Activated B cell treated with CpG ODN at 0.5 μM for 24 hours (primary cell): Measurements from ENCODE around the gene OCSTAMP. TPM values are rescaled to one million over a fixed set of nuclear protein-coding genes. Genes with fewer than 3 reads are reported as not detected.

Experiments
- ATAC-seq: fragments of 200-7000 bp; cut with Tn5 transposase; one replicate; pipeline ENCODE4 v1.10.0; 2021; ENCODE audit warnings: low read depth, mild to moderate bottlenecking, moderate library complexity
- CTCF ChIA-PET: fragments of 350-600 bp; sonication (Branson Sonifier 250); formaldehyde crosslinking; loops from one replicate; lab custom pipeline; 2021; ENCODE audit warnings: antibody characterized with exemption; lab: Charles Lee
- POLR2A ChIA-PET: fragments of 350-600 bp; sonication (Branson Sonifier 250); formaldehyde crosslinking; loops from one replicate; lab custom pipeline; 2021; ENCODE audit warnings: antibody characterized with exemption; lab: Charles Lee
- DNase-seq: peaks from one replicate; pipeline ENCODE4 v3.0.0; 2022
- H3K27ac Mint-ChIP-seq: one replicate; pipeline ENCODE4 v1.8.0; 2020; ENCODE audit warnings: mixed read lengths
- H3K27me3 Mint-ChIP-seq: one replicate; pipeline ENCODE4 v1.8.0; 2021; ENCODE audit warnings: mixed read lengths
- H3K36me3 Mint-ChIP-seq: one replicate; pipeline ENCODE4 v1.8.0; 2021; ENCODE audit warnings: low read depth, mixed read lengths
- H3K4me1 Mint-ChIP-seq: one replicate; pipeline ENCODE4 v1.8.0; 2021; ENCODE audit warnings: mixed read lengths
- H3K4me3 Mint-ChIP-seq: one replicate; pipeline ENCODE4 v1.8.0; 2020; ENCODE audit warnings: mild to moderate bottlenecking, mixed read lengths
- H3K9me3 Mint-ChIP-seq: one replicate; pipeline ENCODE4 v1.8.0; 2020; ENCODE audit warnings: mixed read lengths
- intact Hi-C: fragments of 100-400 bp; cut with micrococcal nuclease; formaldehyde crosslinking; loops from one replicate; pipeline ENCODE4 v1.15.1; 2024
- total RNA-seq: library from RNA; stranded (reverse); gene quantifications from 2 replicates; pipeline ENCODE4 v1.2.3, GENCODE V29; 2022
- TF ChIP-seq, protein P1 (sequence below): fragments of 200-600 bp; IDR thresholded peaks from one replicate; pipeline ENCODE4 v1.8.0; 2022; ENCODE audit warnings: antibody characterized with exemption, mild to moderate bottlenecking

The OCSTAMP gene
- total RNA-seq, 1 donor from 2014 or later: not detected

DNA sequence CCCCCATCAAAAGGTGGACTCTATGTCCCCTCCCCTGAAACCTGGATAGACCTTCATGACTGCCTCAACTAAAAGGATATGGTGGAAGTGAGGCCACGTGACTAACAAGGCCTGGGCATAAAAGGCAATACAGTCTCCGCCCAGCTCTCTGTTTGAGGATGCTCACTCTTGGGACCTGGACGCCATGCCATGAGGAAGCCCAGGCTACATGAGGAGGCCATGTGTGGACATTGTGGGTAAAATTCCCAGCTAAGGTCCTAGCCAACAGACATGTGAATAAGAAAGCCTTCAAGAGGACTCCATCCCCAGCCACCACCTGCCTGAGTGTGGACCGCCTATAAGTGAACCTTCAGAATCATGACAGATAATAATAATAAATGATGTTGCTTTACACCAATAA is 29.9 kb downstream of the OCSTAMP start:
- POLR2A ChIA-PET: no interaction called here
- H3K27me3 Mint-ChIP-seq: peaks cover 17% of the 10 kb centered on the region
- H3K9me3 Mint-ChIP-seq: no peaks in the 10 kb centered on the region
- ATAC-seq (no peak), DNase-seq (no peak)
- CTCF ChIA-PET: interaction anchor here (0.8 to 6.3 kb wide), 2 partner anchors 74 to 161 kb away, joined by 3 to 50 read pairs; no protein-coding TSS in a partner anchor
- no peaks in the 10 kb centered on the region for H3K4me1 Mint-ChIP-seq
- H3K4me3 Mint-ChIP-seq: no peak overlapping the region
- TF ChIP-seq, protein P1, sequence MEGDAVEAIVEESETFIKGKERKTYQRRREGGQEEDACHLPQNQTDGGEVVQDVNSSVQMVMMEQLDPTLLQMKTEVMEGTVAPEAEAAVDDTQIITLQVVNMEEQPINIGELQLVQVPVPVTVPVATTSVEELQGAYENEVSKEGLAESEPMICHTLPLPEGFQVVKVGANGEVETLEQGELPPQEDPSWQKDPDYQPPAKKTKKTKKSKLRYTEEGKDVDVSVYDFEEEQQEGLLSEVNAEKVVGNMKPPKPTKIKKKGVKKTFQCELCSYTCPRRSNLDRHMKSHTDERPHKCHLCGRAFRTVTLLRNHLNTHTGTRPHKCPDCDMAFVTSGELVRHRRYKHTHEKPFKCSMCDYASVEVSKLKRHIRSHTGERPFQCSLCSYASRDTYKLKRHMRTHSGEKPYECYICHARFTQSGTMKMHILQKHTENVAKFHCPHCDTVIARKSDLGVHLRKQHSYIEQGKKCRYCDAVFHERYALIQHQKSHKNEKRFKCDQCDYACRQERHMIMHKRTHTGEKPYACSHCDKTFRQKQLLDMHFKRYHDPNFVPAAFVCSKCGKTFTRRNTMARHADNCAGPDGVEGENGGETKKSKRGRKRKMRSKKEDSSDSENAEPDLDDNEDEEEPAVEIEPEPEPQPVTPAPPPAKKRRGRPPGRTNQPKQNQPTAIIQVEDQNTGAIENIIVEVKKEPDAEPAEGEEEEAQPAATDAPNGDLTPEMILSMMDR: no peak
- intact Hi-C loops: loop anchor here (2.0 kb wide), 1 partner anchor 72 kb away; no protein-coding TSS in a partner anchor
- no peak overlapping the region for H3K27ac Mint-ChIP-seq
- no peaks in the 10 kb centered on the region for H3K36me3 Mint-ChIP-seq

DNA sequence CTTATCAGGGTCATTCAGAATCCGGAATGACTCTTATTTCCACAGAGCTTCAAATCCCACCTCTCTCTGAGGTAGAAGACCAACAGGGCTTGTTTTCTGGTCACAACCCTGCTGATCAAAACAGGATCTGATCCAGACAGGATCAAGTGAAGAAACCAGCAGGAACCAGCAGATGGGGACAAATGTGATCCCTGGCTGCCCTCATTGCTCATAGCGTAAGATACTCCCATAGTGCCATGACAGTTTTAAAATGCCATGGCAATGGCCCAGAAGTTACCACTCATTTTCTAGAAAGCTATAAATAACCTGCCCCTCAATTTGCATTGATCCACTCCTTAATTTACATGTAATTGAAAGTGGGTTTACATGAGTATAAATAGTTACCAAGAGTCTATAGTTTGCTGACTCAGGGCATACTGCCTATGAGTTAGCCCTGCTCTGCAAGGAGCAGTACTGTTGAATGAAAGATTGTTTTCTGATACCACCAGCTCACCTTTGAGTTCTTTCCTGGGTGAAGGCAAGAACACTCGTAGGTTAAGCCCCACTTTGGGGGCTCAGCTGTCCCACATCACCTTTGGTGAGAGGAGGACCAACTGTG is 30.9 kb downstream of the OCSTAMP start:
- no peaks in the 10 kb centered on the region for H3K9me3 Mint-ChIP-seq
- no peak for DNase-seq
- TF ChIP-seq, protein P1: no peak
- ChIA-PET POLR2A (no interaction called here), CTCF (interaction anchor here (6.3 kb wide), 1 partner anchor 162 kb away, joined by 50 read pairs; no protein-coding TSS in a partner anchor)
- H3K27ac Mint-ChIP-seq: no peak overlapping the region
- no peak overlapping the region for H3K4me3 Mint-ChIP-seq
- H3K27me3 Mint-ChIP-seq: peaks cover 17% of the 10 kb centered on the region
- intact Hi-C loops: loop anchor here (2.0 kb wide), 1 partner anchor 73 kb away; no protein-coding TSS in a partner anchor
- no peaks in the 10 kb centered on the region for H3K36me3 Mint-ChIP-seq
- ATAC-seq: no peak
- no peaks in the 10 kb centered on the region for H3K4me1 Mint-ChIP-seq

DNA sequence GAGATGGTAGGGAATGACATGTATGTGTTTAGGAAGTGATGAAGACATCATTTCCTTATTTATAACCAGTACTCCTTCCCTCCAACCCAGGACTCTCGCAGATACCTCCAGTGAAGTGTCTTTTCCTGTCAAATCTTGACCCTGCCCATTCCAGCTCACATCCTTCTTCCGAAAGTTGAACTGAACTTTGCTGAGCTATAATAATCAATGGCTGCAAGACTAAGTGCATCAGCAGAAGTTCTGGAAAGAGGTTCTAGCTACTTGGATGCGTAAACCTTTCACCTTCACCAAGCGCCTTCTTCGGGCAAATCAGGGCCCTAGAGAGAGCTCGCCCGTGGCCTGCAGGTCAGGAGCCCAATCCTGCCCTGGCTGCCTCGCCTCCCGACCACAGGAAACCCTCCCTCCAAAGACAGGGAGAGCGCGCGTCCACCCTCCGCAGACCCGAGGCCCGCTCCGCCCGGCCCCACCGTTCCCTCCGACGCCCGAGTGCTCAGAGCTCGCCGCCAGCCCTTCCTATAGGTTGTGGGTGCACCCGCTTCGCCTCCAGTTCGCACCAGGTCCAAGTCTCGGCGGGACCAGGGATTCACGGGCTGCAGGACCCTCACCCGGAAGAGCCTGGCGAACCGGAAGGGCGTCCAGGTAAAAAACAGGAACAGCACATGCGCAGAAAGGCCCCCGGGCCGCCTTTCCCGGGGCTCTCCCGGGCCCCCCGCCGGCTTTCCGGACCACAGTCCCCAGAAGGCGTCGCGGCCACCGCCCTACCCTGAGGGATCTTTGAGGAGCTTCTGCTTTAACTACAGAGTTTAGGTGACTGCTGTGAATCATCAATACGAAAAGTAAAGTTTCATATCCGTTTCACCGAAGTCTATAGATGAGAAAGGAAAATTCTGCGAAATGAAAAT is 37.3 kb downstream of the OCSTAMP start, which contains the start of gene ZNF334:
Gene ZNF334, minus strand, starts transcription at position 617 of the 902 bp plus-strand sequence. CDS start 1,457 bp downstream, outside the sequence.
- Mint-ChIP-seq H3K36me3 (no peaks in the 10 kb centered on the region), H3K9me3 (no peaks in the 10 kb centered on the region), H3K27ac (no peak within 1 kb of the TSS), H3K27me3 (peaks cover 41% of the 10 kb centered on the region), H3K4me3 (peak within 1 kb of the TSS; percentile 77), H3K4me1 (peaks cover 10% of the 10 kb centered on the region)
- peak; percentile 52 for ATAC-seq
- intact Hi-C loops: no loop called here
- DNase-seq: no peak
- POLR2A ChIA-PET: interaction anchor here (1.3 kb wide), 1 partner anchor 169 kb away, joined by 3 read pairs; no protein-coding TSS in a partner anchor
- TF ChIP-seq, protein P1: no peak
- CTCF ChIA-PET: interaction anchor here (1.9 kb wide), 1 partner anchor 9 kb away, joined by 5 read pairs; no protein-coding TSS in a partner anchor

DNA sequence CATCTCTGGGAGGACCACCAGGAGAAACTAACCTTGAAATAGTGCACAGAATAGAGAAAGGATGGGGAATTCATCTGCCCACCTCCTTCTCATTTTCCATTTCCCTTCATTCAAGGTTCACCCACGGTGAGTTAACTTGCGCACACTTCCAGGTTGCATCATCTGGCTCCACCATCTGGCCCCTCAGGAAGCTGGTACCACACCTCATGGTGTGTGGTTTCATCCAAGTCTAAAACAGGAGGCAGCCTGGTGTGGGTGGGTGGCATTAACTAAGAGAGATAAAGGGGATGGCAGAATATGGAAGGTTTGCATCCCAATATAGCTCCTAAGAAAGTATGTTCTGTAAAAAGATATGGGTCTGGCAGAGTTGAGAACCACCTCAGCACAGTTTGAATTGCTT is 40.9 kb downstream of the OCSTAMP start:
- Mint-ChIP-seq H3K4me3 (no peak overlapping the region), H3K4me1 (peaks cover 10% of the 10 kb centered on the region), H3K27me3 (peaks cover 30% of the 10 kb centered on the region), H3K36me3 (no peaks in the 10 kb centered on the region), H3K9me3 (no peaks in the 10 kb centered on the region), H3K27ac (no peak overlapping the region)
- DNase-seq (no peak), ATAC-seq (no peak)
- TF ChIP-seq, protein P1: no peak
- intact Hi-C loops: no loop called here
- POLR2A ChIA-PET: no interaction called here
- CTCF ChIA-PET: no interaction called here
